Measurements from ENCODE around the gene PRDM13. TPM values are rescaled to one million over a fixed set of nuclear protein-coding genes. Genes with fewer than 3 reads are reported as not detected.
"Not testable (repeated sequence)": the region's sequence is repeated elsewhere in the genome, so short reads cannot be mapped to it uniquely, and the experiment has no call there.

PRDM13 gene
- total RNA-seq, 1 donor from 2014 or later, result not detected

- DNase-seq (ENCODE audit: low spot score), result no peak
Measured at GRCh38 chr6:99629293-99629692, 22.7 kb downstream of the PRDM13 start.

- DNase-seq (ENCODE audit: low spot score), result no peak
Measured at GRCh38 chr6:99637629-99638028, 31.0 kb downstream of the PRDM13 start.

- not testable (repeated sequence) for DNase-seq (ENCODE audit: low spot score)
Measured at GRCh38 chr6:99638358-99638757, 31.7 kb downstream of the PRDM13 start.

DNA sequence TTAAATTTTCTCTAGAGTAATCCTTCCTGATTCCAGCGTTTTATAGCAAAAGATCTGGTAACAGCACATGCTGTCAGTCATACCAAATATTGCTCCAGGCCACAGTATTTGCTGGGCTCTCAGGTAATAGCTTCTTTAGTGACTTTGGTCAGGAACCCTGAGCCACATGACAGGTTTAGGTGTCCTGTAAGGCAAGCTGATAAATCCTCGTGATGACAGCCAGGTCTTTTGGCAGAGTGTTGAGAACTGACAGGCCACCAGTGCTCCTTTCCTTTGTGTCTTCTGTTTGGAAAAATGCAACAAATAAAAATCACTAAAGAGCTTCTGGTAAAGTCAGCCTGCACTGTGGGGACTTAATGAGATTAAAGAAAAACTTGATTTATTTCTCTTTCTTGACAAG lies 34.6 kb downstream of the PRDM13 start:
- no peak for DNase-seq (ENCODE audit: low spot score)

DNA sequence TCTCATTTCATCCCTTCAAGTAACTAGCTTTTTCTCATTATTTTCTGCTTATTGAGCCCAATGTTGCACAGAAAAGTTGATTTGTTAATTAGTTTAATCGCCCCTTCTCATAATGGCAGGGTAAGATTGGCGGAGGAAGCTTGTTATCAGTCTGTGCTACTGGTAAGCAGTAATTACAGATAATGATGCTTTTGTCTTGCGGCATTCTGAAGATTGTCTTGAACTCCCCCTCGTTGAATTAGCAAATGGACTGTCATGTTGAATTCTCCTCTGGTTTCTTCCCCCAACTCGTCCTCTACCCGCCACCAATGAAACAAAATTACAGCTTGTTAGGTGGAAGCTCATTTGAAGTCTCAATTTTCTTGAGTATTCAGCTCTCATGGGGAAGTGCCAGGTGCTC lies 39.4 kb downstream of the PRDM13 start:
- DNase-seq (ENCODE audit: low spot score), result no peak

DNA sequence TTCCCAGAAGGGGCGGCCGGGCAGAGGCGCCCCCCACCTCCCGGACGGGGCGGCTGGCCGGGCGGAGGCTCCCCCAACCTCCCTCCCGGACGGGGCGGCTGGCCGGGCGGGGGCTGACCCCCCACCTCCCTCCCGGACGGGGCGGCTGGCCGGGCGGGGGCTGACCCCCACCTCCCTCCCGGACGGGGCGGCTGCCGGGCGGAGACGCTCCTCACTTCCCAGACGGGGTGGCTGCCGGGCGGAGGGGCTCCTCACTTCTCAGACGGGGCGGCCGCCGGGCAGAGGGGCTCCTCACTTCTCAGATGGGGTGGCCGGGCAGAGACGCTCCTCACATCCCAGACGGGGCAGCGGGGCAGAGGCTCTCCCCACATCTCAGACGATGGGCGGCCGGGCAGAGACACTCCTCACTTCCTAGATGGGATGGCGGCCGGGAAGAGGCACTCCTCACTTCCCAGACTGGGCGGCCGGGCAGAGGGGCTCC lies 43.5 kb downstream of the PRDM13 start:
- DNase-seq (ENCODE audit: low spot score), result not testable (repeated sequence)

- no peak for DNase-seq (ENCODE audit: low spot score)
Measured at GRCh38 chr6:99660206-99660605, 53.6 kb downstream of the PRDM13 start.

- no peak for DNase-seq (ENCODE audit: low spot score)
Measured at GRCh38 chr6:99661870-99662269, 55.2 kb downstream of the PRDM13 start.

- DNase-seq (ENCODE audit: low spot score), result no peak
Measured at GRCh38 chr6:99662616-99663015, 56.0 kb downstream of the PRDM13 start.

Other genes with a start within 250 kb of the PRDM13 start
- 4.3 TPM for gene COQ3, start 212.6 kb upstream of the PRDM13 start, total RNA-seq
- gene PNISR, start 181.5 kb upstream of the PRDM13 start, total RNA-seq, result 104 TPM
- gene USP45, start 91.4 kb upstream of the PRDM13 start, total RNA-seq, result 19.6 TPM
- 78.5 TPM for gene CCNC, start 38.2 kb upstream of the PRDM13 start, total RNA-seq